Endothelial cell (in vitro differentiated cells): ENCODE data around the gene TOMM40L. TPM values are rescaled to one million over a fixed set of nuclear protein-coding genes. Genes with fewer than 3 reads are reported as not detected.
"Not testable (repeated sequence)": the region's sequence is repeated elsewhere in the genome, so short reads cannot be mapped to it uniquely, and the experiment has no call there.

ENCODE experiments used
- DNase-seq: peaks from one replicate; pipeline ENCODE4 v3.0.0; 2021; ENCODE audit warnings: low spot score
- H3K27ac Mint-ChIP-seq: one replicate; pipeline ENCODE4 v1.8.0; 2021; ENCODE audit warnings: mixed read lengths, inconsistent platforms; ENCODE audit not compliant: unreplicated experiment
- H3K27me3 Mint-ChIP-seq: one replicate; pipeline ENCODE4 v1.8.0; 2021; ENCODE audit warnings: mild to moderate bottlenecking, moderate library complexity, mixed read lengths, inconsistent platforms; ENCODE audit not compliant: unreplicated experiment
- H3K36me3 Mint-ChIP-seq: one replicate; pipeline ENCODE4 v1.8.0; 2021; ENCODE audit warnings: mild to moderate bottlenecking, low read depth, mixed read lengths, inconsistent platforms; ENCODE audit not compliant: unreplicated experiment
- H3K4me1 Mint-ChIP-seq: one replicate; pipeline ENCODE4 v1.8.0; 2021; ENCODE audit warnings: mild to moderate bottlenecking, mixed read lengths, inconsistent platforms; ENCODE audit not compliant: unreplicated experiment
- H3K4me3 Mint-ChIP-seq: one replicate; pipeline ENCODE4 v1.8.0; 2021; ENCODE audit warnings: mild to moderate bottlenecking, mixed read lengths, inconsistent platforms; ENCODE audit not compliant: unreplicated experiment
- H3K9me3 Mint-ChIP-seq: one replicate; pipeline ENCODE4 v1.8.0; 2021; ENCODE audit warnings: mixed read lengths, inconsistent platforms; ENCODE audit not compliant: unreplicated experiment
- CTCF ChIP-seq: fragments of 200-600 bp; sonication (generic); IDR thresholded peaks from one replicate; pipeline ENCODE4 v1.5.0; 2021; ENCODE audit warnings: antibody characterized with exemption; ENCODE audit not compliant: unreplicated experiment
- total RNA-seq: library from RNA; stranded (reverse); fragmentation: NEBNext Ultra II Directional; extraction: Animal tissue kit (Norgen Biotek cat#: 25700); gene quantifications from one replicate; pipeline ENCODE4 v1.2.1, GENCODE V29; 2021; ENCODE audit not compliant: unreplicated experiment

The TOMM40L gene
- total RNA-seq, 1 donor from 2014 or later = 22.0 TPM

GRCh38 chr1:161242313-161242712, 16.5 kb downstream of the TOMM40L start:
- peaks cover 6% of the 10 kb centered on the region for H3K9me3 Mint-ChIP-seq

GRCh38 chr1:161244888-161245287, 19.0 kb downstream of the TOMM40L start:
- Mint-ChIP-seq H3K4me3 (no peak overlapping the region), H3K36me3 (peaks cover 3% of the 10 kb centered on the region), H3K9me3 (peaks cover 6% of the 10 kb centered on the region)

More at GRCh38 chr1:161242313-161242712, 16.5 kb downstream of the TOMM40L start:
- no peaks in the 10 kb centered on the region for H3K36me3 Mint-ChIP-seq
- H3K27ac Mint-ChIP-seq = no peak overlapping the region
- H3K4me1 Mint-ChIP-seq = no peaks in the 10 kb centered on the region
- no peak for DNase-seq
- no peak overlapping the region for H3K4me3 Mint-ChIP-seq
- no peak for TF ChIP-seq CTCF
- no peaks in the 10 kb centered on the region for H3K27me3 Mint-ChIP-seq

GRCh38 chr1:161250100-161250499, 24.2 kb downstream of the TOMM40L start:
- H3K36me3 Mint-ChIP-seq, H3K27ac Mint-ChIP-seq, DNase-seq, H3K9me3 Mint-ChIP-seq, H3K27me3 Mint-ChIP-seq, H3K4me1 Mint-ChIP-seq: not testable (repeated sequence)
- peak overlapping the region; percentile 56 for H3K4me3 Mint-ChIP-seq

More at GRCh38 chr1:161244888-161245287, 19.0 kb downstream of the TOMM40L start:
- no peak for TF ChIP-seq CTCF
- no peak for DNase-seq
- Mint-ChIP-seq H3K27me3 (no peaks in the 10 kb centered on the region), H3K27ac (no peak overlapping the region), H3K4me1 (peaks cover 3% of the 10 kb centered on the region)

GRCh38 chr1:161250829-161251228, 25.0 kb downstream of the TOMM40L start:
- TF ChIP-seq CTCF = no peak
- Mint-ChIP-seq H3K27me3 (peaks cover 2% of the 10 kb centered on the region), H3K27ac (peak overlapping the region; percentile 44), H3K9me3 (no peaks in the 10 kb centered on the region), H3K4me1 (peaks cover 4% of the 10 kb centered on the region), H3K4me3 (no peak overlapping the region), H3K36me3 (peaks cover 4% of the 10 kb centered on the region)
- no peak for DNase-seq

GRCh38 chr1:161251579-161251978, 25.7 kb downstream of the TOMM40L start:
- no peak for DNase-seq
- TF ChIP-seq CTCF = no peak
- Mint-ChIP-seq H3K4me1 (peaks cover 4% of the 10 kb centered on the region), H3K9me3 (no peaks in the 10 kb centered on the region), H3K27me3 (peaks cover 2% of the 10 kb centered on the region), H3K36me3 (peaks cover 6% of the 10 kb centered on the region), H3K4me3 (no peak overlapping the region), H3K27ac (no peak overlapping the region)

GRCh38 chr1:161255302-161255701, 29.4 kb downstream of the TOMM40L start:
- DNase-seq, H3K4me1 Mint-ChIP-seq, H3K4me3 Mint-ChIP-seq, H3K27ac Mint-ChIP-seq: not testable (repeated sequence)
- H3K27me3 Mint-ChIP-seq = peaks cover 21% of the 10 kb centered on the region
- peaks cover 11% of the 10 kb centered on the region for H3K9me3 Mint-ChIP-seq
- H3K36me3 Mint-ChIP-seq = peaks cover 21% of the 10 kb centered on the region

DNA sequence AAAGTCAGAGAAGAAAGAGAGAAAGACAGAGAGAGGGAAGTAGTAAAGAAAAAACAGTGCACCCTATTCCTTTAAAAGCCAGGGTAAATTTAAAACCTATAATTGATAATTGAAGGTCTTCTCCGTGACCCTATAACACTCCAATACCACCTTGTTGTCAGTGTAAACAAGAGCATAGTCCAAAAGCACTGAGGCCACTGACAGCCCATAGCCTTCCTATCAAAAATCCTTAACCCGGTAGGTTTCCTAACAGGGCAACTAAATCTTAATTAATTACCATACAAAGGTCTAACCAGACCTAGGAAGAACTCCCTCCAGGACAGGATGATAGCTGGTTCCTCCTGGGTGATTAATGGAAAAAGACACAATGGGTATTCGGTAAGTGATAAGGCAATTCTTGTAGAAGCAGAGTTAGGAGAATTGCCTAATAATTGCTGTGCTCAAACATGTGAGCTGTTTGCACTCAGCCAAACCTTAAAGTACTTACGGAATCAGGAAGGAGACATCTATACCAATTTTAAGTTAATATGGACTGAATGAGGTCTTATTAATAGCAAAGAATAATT, 30.2 kb downstream of the TOMM40L start:
- Mint-ChIP-seq H3K36me3 (peaks cover 22% of the 10 kb centered on the region), H3K9me3 (peaks cover 11% of the 10 kb centered on the region), H3K27me3 (peaks cover 22% of the 10 kb centered on the region)
- DNase-seq, H3K4me3 Mint-ChIP-seq, H3K27ac Mint-ChIP-seq, H3K4me1 Mint-ChIP-seq: not testable (repeated sequence)

GRCh38 chr1:161257109-161257508, 31.2 kb downstream of the TOMM40L start:
- H3K4me1 Mint-ChIP-seq, H3K27ac Mint-ChIP-seq, H3K4me3 Mint-ChIP-seq: not testable (repeated sequence)
- DNase-seq = peak; percentile 11
- Mint-ChIP-seq H3K36me3 (peaks cover 22% of the 10 kb centered on the region), H3K9me3 (peaks cover 11% of the 10 kb centered on the region), H3K27me3 (peaks cover 20% of the 10 kb centered on the region)
